Hepatocyte (in vitro differentiated cells): ENCODE results near the gene ZBTB7B.

Experiments used
- CTCF ChIP-seq: fragments of 200-600 bp; sonication (generic); IDR thresholded peaks from 2 replicates; pipeline ENCODE4 v1.5.1; 2016; ENCODE audit warnings: antibody characterized with exemption, mild to moderate bottlenecking; ENCODE audit not compliant: poor library complexity
- EZH2phosphoT487 ChIP-seq: fragments of 200-600 bp; sonication (generic); IDR thresholded peaks from one replicate; pipeline ENCODE4 v1.6.1; 2018; ENCODE audit warnings: antibody characterized with exemption, mild to moderate bottlenecking, low read depth, moderate library complexity; ENCODE audit not compliant: unreplicated experiment, severe bottlenecking

DNA sequence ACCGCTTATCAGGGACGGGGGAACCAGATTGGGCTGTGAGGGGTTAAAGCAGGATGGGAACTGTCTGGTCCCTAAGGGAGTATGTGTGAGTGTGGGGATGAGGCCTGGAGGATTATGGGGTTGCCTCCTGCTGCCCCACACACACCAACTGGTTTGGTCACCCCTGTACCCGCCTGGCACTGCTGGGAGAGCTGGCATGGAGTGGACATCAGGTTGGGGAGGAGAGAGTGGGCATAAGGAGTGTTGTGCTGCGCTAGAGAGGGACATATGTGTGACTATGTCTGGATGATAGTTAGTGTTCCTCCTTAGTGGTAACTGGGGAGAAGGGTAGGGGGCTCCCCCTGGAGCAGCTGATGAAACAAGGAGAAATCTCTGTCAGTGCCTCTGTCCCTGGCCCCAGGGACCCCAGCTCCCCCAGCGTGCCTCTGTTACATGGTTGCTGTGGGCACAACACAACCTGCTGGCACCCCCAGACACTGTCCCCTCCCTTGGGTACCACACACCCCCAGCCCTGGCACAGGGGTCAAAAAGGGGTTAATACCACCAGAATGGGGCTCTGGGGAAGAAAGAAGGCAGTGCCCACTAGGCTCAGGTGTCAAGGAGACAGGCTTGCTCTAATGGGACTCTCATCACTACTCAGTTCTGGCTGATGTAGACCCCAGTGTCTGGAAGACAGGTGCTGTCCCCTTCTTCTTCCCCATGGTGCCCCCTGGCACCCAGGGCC lies 1.9 kb downstream of the ZBTB7B start:
- TF ChIP-seq CTCF, result no peak
- TF ChIP-seq EZH2phosphoT487, result no peak
